Stimulated activated CD8-positive, alpha-beta memory T cell treated with anti-CD3 and anti-CD28 coated beads, Interleukin-15, amount 100 ng/mL, for 1 hour (primary cell): ENCODE data around the gene MDFI.

Experiments used
- DNase-seq: peaks from one replicate; pipeline ENCODE4 v3.0.0-alpha.2; 2020; ENCODE audit warnings: low read depth

Gene MDFI

GRCh38 chr6:41634657-41635056 is 3.6 kb upstream of the MDFI start:
- DNase-seq, result no peak

GRCh38 chr6:41635365-41635764 is 2.9 kb upstream of the MDFI start:
- DNase-seq, result no peak

GRCh38 chr6:41636833-41637193 is 1.5 kb upstream of the MDFI start:
- no peak for DNase-seq

GRCh38 chr6:41637194-41638001 is 870 bp upstream of the MDFI start:
- no peak for DNase-seq

- DNase-seq, result no peak
Measured at GRCh38 chr6:41638935-41639808, 904 bp downstream of the MDFI start.

GRCh38 chr6:41639809-41640371 is 1.6 kb downstream of the MDFI start:
- no peak for DNase-seq

- DNase-seq, result no peak
Measured at GRCh38 chr6:41640426-41640825, 2.2 kb downstream of the MDFI start.

- DNase-seq, result no peak
Measured at GRCh38 chr6:41641352-41641925, 3.2 kb downstream of the MDFI start.

GRCh38 chr6:41642090-41642959 is 4.1 kb downstream of the MDFI start:
- no peak for DNase-seq

GRCh38 chr6:41642960-41643898 is 5.0 kb downstream of the MDFI start:
- no peak for DNase-seq

- no peak for DNase-seq
Measured at GRCh38 chr6:41643899-41644269, 5.6 kb downstream of the MDFI start.

GRCh38 chr6:41644297-41644879 is 6.1 kb downstream of the MDFI start:
- no peak for DNase-seq

- DNase-seq, result no peak
Measured at GRCh38 chr6:41645007-41645618, 6.8 kb downstream of the MDFI start.

GRCh38 chr6:41646026-41646795 is 7.9 kb downstream of the MDFI start:
- no peak for DNase-seq

GRCh38 chr6:41647061-41647511 is 8.8 kb downstream of the MDFI start:
- no peak for DNase-seq

GRCh38 chr6:41648070-41648585 is 9.9 kb downstream of the MDFI start:
- no peak for DNase-seq

GRCh38 chr6:41648921-41649320 is 10.7 kb downstream of the MDFI start:
- DNase-seq, result no peak

GRCh38 chr6:41649596-41649995 is 11.3 kb downstream of the MDFI start:
- DNase-seq, result no peak

- no peak for DNase-seq
Measured at GRCh38 chr6:41650120-41650519, 11.9 kb downstream of the MDFI start.
